SK-N-SH (cell line): ENCODE data around the gene RASGRF2. TPM values are rescaled to one million over a fixed set of nuclear protein-coding genes. Genes with fewer than 3 reads are reported as not detected.

Source experiments
- CTCF ChIA-PET: fragments of 300-600, 350-600 bp; formaldehyde crosslinking; extraction: SDS; loops from one replicate; lab custom pipeline; 2021; lab: Yijun Ruan, JAX
- POLR2A ChIA-PET: fragments of 350-600 bp; sonication (Branson Sonifier 250); formaldehyde crosslinking; extraction: SDS; loops from one replicate; lab custom pipeline; 2020; ENCODE audit warnings: antibody characterized with exemption, inconsistent platforms; lab: Yijun Ruan, JAX
- DNase-seq: peaks from one replicate; pipeline ENCODE4 v3.0.0; 2012
- H2AFZ ChIP-seq: fragments of 200-600 bp; sonication (generic); 2 replicates; pipeline ENCODE4 v1.8.1; 2016; ENCODE audit warnings: antibody characterized with exemption, mild to moderate bottlenecking, low read depth
- H3F3A ChIP-seq: fragments of 200-600 bp; sonication (generic); replicated peaks from 2 replicates; pipeline ENCODE3; 2016; ENCODE audit warnings: antibody characterized with exemption, mild to moderate bottlenecking; ENCODE audit not compliant: insufficient read depth
- H3K27ac ChIP-seq, 2 experiments: fragments of 200-500 bp in 1 of 2; fragments of 200-600 bp in 1 of 2; sonication (Bioruptor generic) in 1 of 2; sonication (generic), shearing (Covaris generic) in 1 of 2; 2 replicates each; pipeline versions ENCODE4 v1.5.1 to v1.6.1; 2014 to 2016; ENCODE audit warnings: low read depth in 2 of 2, inconsistent platforms in 1 of 2, low read length in 1 of 2, mild to moderate bottlenecking in 1 of 2, mixed read lengths in 1 of 2
- H3K27me3 ChIP-seq: fragments of 200-600 bp; sonication (generic), shearing (Covaris generic); 2 replicates; pipeline ENCODE4 v1.6.1; 2016; ENCODE audit warnings: mixed run types; ENCODE audit not compliant: insufficient read depth
- H3K36me3 ChIP-seq, 2 experiments: fragments of 200-500 bp in 1 of 2; fragments of 200-600 bp in 1 of 2; sonication (Bioruptor generic) in 1 of 2; sonication (generic) in 1 of 2; replicated peaks in 1 of 2; 2 replicates each; pipeline versions ENCODE3 to v1.5.1; 2014 to 2016; ENCODE audit warnings: low read length in 1 of 2, mild to moderate bottlenecking in 1 of 2; ENCODE audit not compliant: insufficient read depth in 2 of 2, control insufficient read depth in 1 of 2
- H3K4me1 ChIP-seq, 2 experiments: fragments of 200-500 bp in 1 of 2; fragments of 200-600 bp in 1 of 2; sonication (Bioruptor generic) in 1 of 2; sonication (generic), shearing (Covaris generic) in 1 of 2; 2 replicates each; pipeline versions ENCODE4 v1.5.1 to v1.6.1; 2014 to 2016; ENCODE audit warnings: low read depth in 1 of 2, low read length in 1 of 2, mixed run types in 1 of 2; ENCODE audit not compliant: insufficient read depth in 2 of 2, control insufficient read depth in 1 of 2
- H3K4me2 ChIP-seq: fragments of 200-600 bp; sonication (generic), shearing (Covaris generic); 2 replicates; pipeline ENCODE4 v1.6.1; 2017; ENCODE audit warnings: mixed run types
- H3K4me3 ChIP-seq, 2 experiments: fragments of 200-500 bp in 1 of 2; fragments of 200-600 bp in 1 of 2; sonication (Bioruptor generic) in 1 of 2; sonication (generic), shearing (Covaris generic) in 1 of 2; 2 replicates each; pipeline versions ENCODE4 v1.5.1 to v1.8.1; 2014 to 2016; ENCODE audit warnings: low read depth in 2 of 2, inconsistent platforms in 1 of 2, low read length in 1 of 2, mild to moderate bottlenecking in 1 of 2, mixed read lengths in 1 of 2, moderate library complexity in 1 of 2
- H3K79me2 ChIP-seq: fragments of 200-600 bp; sonication (generic); 2 replicates; pipeline ENCODE4 v1.8.1; 2017; ENCODE audit warnings: mild to moderate bottlenecking; ENCODE audit not compliant: insufficient read depth
- H3K9ac ChIP-seq: fragments of 200-600 bp; sonication (generic); 2 replicates; pipeline ENCODE4 v1.6.1; 2017; ENCODE audit warnings: mixed run types
- H3K9me2 ChIP-seq: fragments of 200-600 bp; sonication (generic); 2 replicates; pipeline ENCODE4 v1.6.1; 2017; ENCODE audit warnings: mixed run types
- H3K9me3 ChIP-seq: fragments of 200-600 bp; sonication (generic); 2 replicates; pipeline ENCODE4 v1.6.1; 2017; ENCODE audit warnings: mixed run types, mild to moderate bottlenecking, moderate library complexity
- H4K20me1 ChIP-seq: fragments of 200-600 bp; sonication (generic); 2 replicates; pipeline ENCODE4 v1.6.1; 2017; ENCODE audit warnings: mild to moderate bottlenecking, mixed run types; ENCODE audit not compliant: insufficient read depth
- ELF1 ChIP-seq: IDR thresholded peaks from 2 replicates; pipeline ENCODE4 v1.4.0; 2012
- EZH2phosphoT487 ChIP-seq: fragments of 200-600 bp; sonication (generic); IDR thresholded peaks from 2 replicates; pipeline ENCODE4 v1.6.1; 2017; ENCODE audit warnings: low read depth, mixed run types, mild to moderate bottlenecking, antibody characterized with exemption, moderate library complexity, borderline replicate concordance
- GATA2 ChIP-seq: sonication (generic); formaldehyde crosslinking; IDR thresholded peaks from 2 replicates; pipeline ENCODE4 v1.5.0; 2020; ENCODE audit warnings: mild to moderate bottlenecking, missing genetic modification reagents
- JUND ChIP-seq: IDR thresholded peaks from 2 replicates; pipeline ENCODE4 v1.4.0; 2012
- MAX ChIP-seq: IDR thresholded peaks from 2 replicates; pipeline ENCODE4 v1.4.0; 2012; ENCODE audit warnings: low read depth
- MXI1 ChIP-seq: IDR thresholded peaks from 2 replicates; pipeline ENCODE4 v1.6.1; 2012; ENCODE audit warnings: mild to moderate bottlenecking, low read depth, low read length, improper control_type of control experiment
- NFIC ChIP-seq: IDR thresholded peaks from 2 replicates; pipeline ENCODE4 v1.4.0; 2012; ENCODE audit warnings: borderline replicate concordance
- NRF1 ChIP-seq: IDR thresholded peaks from 2 replicates; pipeline ENCODE4 v1.6.1; 2012; ENCODE audit warnings: low read depth, mild to moderate bottlenecking, low read length
- PBX3 ChIP-seq: IDR thresholded peaks from 2 replicates; pipeline ENCODE4; 2012
- RAD21 ChIP-seq: IDR thresholded peaks from 2 replicates; pipeline ENCODE4 v1.6.1; 2012; ENCODE audit warnings: mild to moderate bottlenecking, low read length
- RCOR1 ChIP-seq: fragments of 150-350 bp; IDR thresholded peaks from 2 replicates; pipeline ENCODE4 v1.6.1; 2017; ENCODE audit warnings: antibody characterized with exemption, low read length
- REST ChIP-seq: IDR thresholded peaks from 2 replicates; pipeline ENCODE4 v1.6.1; 2012; ENCODE audit warnings: mild to moderate bottlenecking, low read depth, low read length, moderate library complexity
- RXRA ChIP-seq: IDR thresholded peaks from 2 replicates; pipeline ENCODE4 v1.4.0; 2012; ENCODE audit warnings: low read depth, mild to moderate bottlenecking, borderline replicate concordance
- SIN3A ChIP-seq: IDR thresholded peaks from 2 replicates; pipeline ENCODE4 v1.6.1; 2012; ENCODE audit warnings: low read depth, mild to moderate bottlenecking, low read length, moderate library complexity, borderline replicate concordance
- TCF12 ChIP-seq: IDR thresholded peaks from 2 replicates; pipeline ENCODE4 v1.4.0; 2012
- TEAD4 ChIP-seq: IDR thresholded peaks from 2 replicates; pipeline ENCODE4 v1.4.0; 2012; ENCODE audit warnings: mild to moderate bottlenecking, borderline replicate concordance; ENCODE audit not compliant: insufficient read depth
- USF2 ChIP-seq: fragments of 150-350 bp; IDR thresholded peaks from 2 replicates; pipeline ENCODE4 v1.6.1; 2017; ENCODE audit warnings: antibody characterized with exemption, low read length, low read depth, borderline replicate concordance
- ZBTB33 ChIP-seq: IDR thresholded peaks from 2 replicates; pipeline ENCODE4 v1.4.0; 2012; ENCODE audit warnings: low read depth, borderline replicate concordance
- polyA plus RNA-seq, 3 experiments: library from polyadenylated mRNA; depleted of rRNA; stranded (reverse); fragments of >200 nt; gene quantifications; 2 replicates each; pipeline ENCODE4 v1.2.3, GENCODE V29; 2012

The RASGRF2 gene
- polyA plus RNA-seq, 1 of the 3 experiments (the other 2 are of a cell fraction): under 0.01 TPM

- Histone ChIP-seq H3K36me3 (no peaks in the 10 kb centered on the region), H3K27ac (no peak overlapping the region), H3K4me3 (no peak overlapping the region), H2AFZ (no peak overlapping the region), H3K27me3 (no peaks in the 10 kb centered on the region), H3K4me1 (no peaks in the 10 kb centered on the region), H3K9me2 (0 out of 2 replicates have a peak, but pooled peaks cover 5% of the 10 kb centered on the region), H3K79me2 (no peaks in the 10 kb centered on the region), H4K20me1 (no peaks in the 10 kb centered on the region), H3K4me2 (no peak overlapping the region), H3K9me3 (peaks cover 14% of the 10 kb centered on the region; the same call in 1 of the 2 replicates), H3K9ac (no peak overlapping the region), H3F3A (no peaks in the 10 kb centered on the region)
- no peak for TF ChIP-seq TEAD4
- TF ChIP-seq NFIC: no peak
- no peak for TF ChIP-seq ELF1
- TF ChIP-seq RXRA: no peak
- TF ChIP-seq REST: no peak
- TF ChIP-seq RAD21: no peak
- TF ChIP-seq EZH2phosphoT487: no peak
- TF ChIP-seq ZBTB33: no peak
- no peak for TF ChIP-seq GATA2 (CRISPR knock-in tag)
- TF ChIP-seq SIN3A: no peak
- no peak for TF ChIP-seq JUND
- no peak for TF ChIP-seq NRF1
- no peak for TF ChIP-seq USF2
- TF ChIP-seq RCOR1: no peak
- no peak for TF ChIP-seq MAX
- no peak for TF ChIP-seq TCF12
- no peak for TF ChIP-seq MXI1
- no peak for TF ChIP-seq PBX3
- ChIA-PET POLR2A (no interaction called here), CTCF (no interaction called here)
- DNase-seq: no peak
Observed at GRCh38 chr5:81154725-81155124, 194.6 kb downstream of the RASGRF2 start.
